Measurements from ENCODE around the gene ANKRD11. TPM values are rescaled to one million over a fixed set of nuclear protein-coding genes. Genes with fewer than 3 reads are reported as not detected.

The ANKRD11 gene
- total RNA-seq, 1 experiment from 2014 or later: 266 TPM

GRCh38 chr16:89456419-89456959, 33.9 kb downstream of the ANKRD11 start:
- Histone ChIP-seq H3K9me2 (ENCODE audit: insufficient read depth) (no peaks in the 10 kb centered on the region), H3K4me1 (ENCODE audit: control insufficient read depth in 1 of 2, insufficient read depth in 2 of 2, low read length in 2 of 2) (peaks cover 13 to 51% of the 10 kb centered on the region in 2 experiments), H3K4me2 (ENCODE audit: low read length) (no peak overlapping the region), H3K27ac (ENCODE audit: low read depth, low read length) (no peak overlapping the region), H4K20me1 (ENCODE audit: insufficient read depth) (peaks cover 55% of the 10 kb centered on the region), H3K36me3 (ENCODE audit: control insufficient read depth in 1 of 2, insufficient read depth in 2 of 2, low read length in 2 of 2) (no peaks in the 10 kb centered on the region), H3K9ac (ENCODE audit: low read length) (no peak overlapping the region), H3K9me3 (ENCODE audit: control insufficient read depth in 1 of 2, insufficient read depth in 1 of 2, low read depth in 1 of 2, low read length in 2 of 2) (no peaks in the 10 kb centered on the region), H3K4me3 (replicated peaks in 1 of 2; ENCODE audit: low read depth in 1 of 2, low read length in 2 of 2) (no peak overlapping the region), H2AFZ (ENCODE audit: low read depth, low read length, poor library complexity, severe bottlenecking) (no peak overlapping the region), H3K27me3 (ENCODE audit: insufficient read depth, low read length) (no peaks in the 10 kb centered on the region), H3K79me2 (ENCODE audit: insufficient read depth, low read length) (peaks cover 99% of the 10 kb centered on the region)
- TF ChIP-seq SIN3A (IDR thresholded peaks at IDR 0.05; ENCODE audit: low read depth) (no peak), POLR2AphosphoS5 (IDR thresholded peaks at IDR 0.05; ENCODE audit: low read depth, low read length) (no peak), JUND (IDR thresholded peaks at IDR 0.05) (no peak), REST (IDR thresholded peaks at IDR 0.05; ENCODE audit: low read depth) (no peak), YY1 (IDR thresholded peaks at IDR 0.05; ENCODE audit: extremely low read depth, insufficient replicate concordance, low read depth, low read length) (no peak), EZH2phosphoT487 (IDR thresholded peaks at IDR 0.05; ENCODE audit: borderline replicate concordance) (no peak), MAX (IDR thresholded peaks at IDR 0.05) (no peak), SP1 (IDR thresholded peaks at IDR 0.05; ENCODE audit: low read depth) (no peak), ELF1 (IDR thresholded peaks at IDR 0.05; ENCODE audit: borderline replicate concordance, low read depth) (no peak), ATF3 (IDR thresholded peaks at IDR 0.05) (no peak), EZH2 (IDR thresholded peaks at IDR 0.05) (no peak), POLR2A (IDR thresholded peaks at IDR 0.05; ENCODE audit: borderline replicate concordance, extremely low read depth, insufficient read depth, insufficient read length) (no peak), SRF (IDR thresholded peaks at IDR 0.05; ENCODE audit: low read depth) (no peak), ZNF274 (IDR thresholded peaks at IDR 0.05; ENCODE audit: low read depth, low read length) (no peak), CEBPB (IDR thresholded peaks at IDR 0.05; ENCODE audit: low read depth) (no peak)
- POLR2A ChIA-PET: no interaction called here
- CTCF ChIA-PET: no interaction called here
- DNase-seq (ENCODE audit: low read depth, low spot score) (no peak), ATAC-seq (no peak)
- BruUV-seq (replicated peaks): no TSS peak
- intact Hi-C loops (cut with micrococcal nuclease): no loop called here
- RAD21 ChIA-PET (ENCODE audit: low non-redundant PET in 1 of 2, low total read pairs in 2 of 2, uncharacterized antibody in 2 of 2, unreplicated experiment in 2 of 2): no interaction called here

Data from HCT116 (cell line).